ENCODE data around the gene CLCN3. TPM values are rescaled to one million over a fixed set of nuclear protein-coding genes. Genes with fewer than 3 reads are reported as not detected.

Gene CLCN3
- total RNA-seq, 1 experiment from 2014 or later: 56.0 TPM

DNA sequence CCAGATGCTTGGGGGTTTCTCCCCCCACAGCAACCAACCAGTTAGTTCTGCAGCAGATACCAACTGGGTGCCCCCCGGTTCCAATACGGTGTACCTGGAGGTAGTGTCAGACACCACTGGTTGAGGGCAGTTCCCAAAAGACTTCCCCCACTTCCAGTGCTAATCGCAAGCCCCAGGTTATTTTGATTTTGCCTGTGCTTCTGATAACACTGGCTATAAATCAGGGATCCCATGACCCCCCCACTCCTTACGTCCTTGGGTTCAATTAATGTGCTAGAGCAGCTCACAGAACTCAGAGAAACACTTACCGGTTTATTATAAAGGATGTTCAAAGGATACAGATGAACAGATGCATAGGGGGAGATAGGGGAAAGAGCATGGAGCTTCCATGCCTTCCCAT lies 5.5 kb downstream of the CLCN3 start:
- H3K4me3 Mint-ChIP-seq (ENCODE audit: unreplicated experiment): no peak overlapping the region
- intact Hi-C loops (cut with micrococcal nuclease): no loop called here
- no peaks in the 10 kb centered on the region for H3K36me3 Mint-ChIP-seq (ENCODE audit: insufficient read depth, unreplicated experiment)
- ChIA-PET POLR2A (interaction anchor here (1.9 to 2.4 kb wide), 2 partner anchors 14 to 34 kb away, joined by 4 to 21 read pairs; partner anchors contain the start of gene NEK1), CTCF (interaction anchor here (0.6 to 1.2 kb wide), 5 partner anchors 10 to 323 kb away, joined by 3 to 5 read pairs (median 3); no protein-coding TSS in a partner anchor)
- H3K27ac Mint-ChIP-seq (ENCODE audit: low read depth, unreplicated experiment): no peak overlapping the region
- BruUV-seq (replicated peaks): no TSS peak
- peaks cover 29% of the 10 kb centered on the region for H3K4me1 Mint-ChIP-seq (ENCODE audit: insufficient read depth, unreplicated experiment)
- DNase-seq (ENCODE audit: unreplicated experiment): no peak
- no peaks in the 10 kb centered on the region for H3K27me3 Mint-ChIP-seq (ENCODE audit: insufficient read depth, unreplicated experiment)
- H3K9me3 Mint-ChIP-seq (ENCODE audit: unreplicated experiment): no peaks in the 10 kb centered on the region
- TF ChIP-seq, protein P1, sequence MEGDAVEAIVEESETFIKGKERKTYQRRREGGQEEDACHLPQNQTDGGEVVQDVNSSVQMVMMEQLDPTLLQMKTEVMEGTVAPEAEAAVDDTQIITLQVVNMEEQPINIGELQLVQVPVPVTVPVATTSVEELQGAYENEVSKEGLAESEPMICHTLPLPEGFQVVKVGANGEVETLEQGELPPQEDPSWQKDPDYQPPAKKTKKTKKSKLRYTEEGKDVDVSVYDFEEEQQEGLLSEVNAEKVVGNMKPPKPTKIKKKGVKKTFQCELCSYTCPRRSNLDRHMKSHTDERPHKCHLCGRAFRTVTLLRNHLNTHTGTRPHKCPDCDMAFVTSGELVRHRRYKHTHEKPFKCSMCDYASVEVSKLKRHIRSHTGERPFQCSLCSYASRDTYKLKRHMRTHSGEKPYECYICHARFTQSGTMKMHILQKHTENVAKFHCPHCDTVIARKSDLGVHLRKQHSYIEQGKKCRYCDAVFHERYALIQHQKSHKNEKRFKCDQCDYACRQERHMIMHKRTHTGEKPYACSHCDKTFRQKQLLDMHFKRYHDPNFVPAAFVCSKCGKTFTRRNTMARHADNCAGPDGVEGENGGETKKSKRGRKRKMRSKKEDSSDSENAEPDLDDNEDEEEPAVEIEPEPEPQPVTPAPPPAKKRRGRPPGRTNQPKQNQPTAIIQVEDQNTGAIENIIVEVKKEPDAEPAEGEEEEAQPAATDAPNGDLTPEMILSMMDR (IDR thresholded peaks at IDR 0.05; ENCODE audit: unreplicated experiment): no peak

DNA sequence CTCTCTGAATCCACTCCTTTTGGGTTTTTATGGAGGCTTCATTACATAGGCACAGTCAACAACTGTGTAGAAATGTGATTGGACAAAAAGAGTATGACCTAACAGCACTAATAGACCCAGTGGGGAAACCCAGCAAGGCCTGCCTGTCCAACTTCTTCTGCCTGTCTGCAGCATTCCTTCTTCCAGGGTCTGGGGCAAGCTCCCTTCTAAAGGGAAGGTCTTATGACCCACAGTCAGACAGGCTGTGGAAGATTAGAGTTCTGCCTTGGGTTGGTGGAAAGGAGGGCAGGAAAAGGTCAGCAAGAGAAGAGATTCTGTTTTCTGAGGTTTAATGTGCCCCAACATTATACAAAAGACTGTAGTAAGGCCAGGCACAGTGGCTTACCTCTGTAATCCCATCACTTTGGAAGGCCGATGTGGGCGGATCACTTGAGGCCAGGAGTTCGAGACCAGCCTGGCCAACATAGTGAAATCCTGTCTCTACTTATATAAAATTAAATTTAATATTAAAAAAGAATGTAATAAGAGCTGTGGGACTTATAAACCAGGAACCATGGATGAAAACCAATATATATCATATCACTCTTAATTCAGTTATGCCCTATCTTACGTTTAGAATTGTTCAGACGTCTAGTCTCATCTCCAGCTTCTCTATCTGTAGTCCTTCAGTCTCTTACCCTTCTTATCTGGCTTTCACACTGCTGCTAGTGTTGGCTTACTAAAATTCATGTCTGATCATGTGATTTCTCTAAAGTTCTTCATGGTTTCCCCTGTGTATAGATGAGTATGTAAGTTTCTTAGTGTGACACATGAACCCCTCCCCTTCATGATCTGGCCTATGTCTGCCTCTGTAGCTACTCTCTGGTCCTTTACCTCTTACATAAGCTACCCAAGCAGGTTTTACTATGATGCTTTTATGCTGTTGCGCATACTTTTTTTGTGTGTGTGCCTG lies 6.2 kb downstream of the CLCN3 start:
- POLR2A ChIA-PET: interaction anchor here (0.5 to 3.7 kb wide), 5 partner anchors 7 to 39 kb away, joined by 3 to 21 read pairs (median 6); partner anchors contain the start of genes CLCN3 and NEK1
- no TSS peak for BruUV-seq (replicated peaks)
- intact Hi-C loops (cut with micrococcal nuclease): no loop called here
- peaks cover 29% of the 10 kb centered on the region for H3K4me1 Mint-ChIP-seq (ENCODE audit: insufficient read depth, unreplicated experiment)
- no peak overlapping the region for H3K27ac Mint-ChIP-seq (ENCODE audit: low read depth, unreplicated experiment)
- CTCF ChIA-PET: interaction anchor here (0.6 to 1.2 kb wide), 4 partner anchors 13 to 324 kb away, joined by 3 to 4 read pairs (median 3); no protein-coding TSS in a partner anchor
- H3K9me3 Mint-ChIP-seq (ENCODE audit: unreplicated experiment): no peaks in the 10 kb centered on the region
- no peak for DNase-seq (ENCODE audit: unreplicated experiment)
- H3K4me3 Mint-ChIP-seq (ENCODE audit: unreplicated experiment): no peak overlapping the region
- TF ChIP-seq, protein P1 (IDR thresholded peaks at IDR 0.05; ENCODE audit: unreplicated experiment): no peak
- no peaks in the 10 kb centered on the region for H3K27me3 Mint-ChIP-seq (ENCODE audit: insufficient read depth, unreplicated experiment)
- no peaks in the 10 kb centered on the region for H3K36me3 Mint-ChIP-seq (ENCODE audit: insufficient read depth, unreplicated experiment)

DNA sequence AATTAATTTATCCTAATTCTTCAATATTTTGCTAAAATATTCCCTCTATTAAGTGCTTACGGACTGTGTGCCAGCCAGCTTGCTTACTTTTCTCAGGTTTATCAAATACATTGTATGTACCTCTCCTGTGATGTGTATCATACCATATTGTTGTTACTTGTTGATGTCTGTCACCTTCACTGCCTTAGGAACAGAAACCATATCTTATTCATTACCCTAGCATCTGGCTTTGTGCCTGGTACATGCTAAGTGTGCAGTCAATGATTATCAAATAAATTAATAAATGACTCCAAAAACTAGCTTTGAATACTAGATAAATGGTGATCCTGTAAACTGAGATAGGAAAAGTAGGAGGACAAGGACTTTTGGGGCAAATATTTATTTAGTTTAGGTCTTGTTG lies 6.9 kb downstream of the CLCN3 start:
- DNase-seq (ENCODE audit: unreplicated experiment): no peak
- BruUV-seq (replicated peaks): no TSS peak
- H3K27ac Mint-ChIP-seq (ENCODE audit: low read depth, unreplicated experiment): no peak overlapping the region
- intact Hi-C loops (cut with micrococcal nuclease): no loop called here
- ChIA-PET POLR2A (interaction anchor here (0.5 to 3.7 kb wide), 4 partner anchors 7 to 38 kb away, joined by 3 to 15 read pairs (median 4); partner anchors contain the start of gene CLCN3), CTCF (interaction anchor here (1.2 kb wide), 1 partner anchor 14 kb away, joined by 3 read pairs; no protein-coding TSS in a partner anchor)
- no peak overlapping the region for H3K4me3 Mint-ChIP-seq (ENCODE audit: unreplicated experiment)
- no peaks in the 10 kb centered on the region for H3K27me3 Mint-ChIP-seq (ENCODE audit: insufficient read depth, unreplicated experiment)
- H3K36me3 Mint-ChIP-seq (ENCODE audit: insufficient read depth, unreplicated experiment): no peaks in the 10 kb centered on the region
- no peaks in the 10 kb centered on the region for H3K9me3 Mint-ChIP-seq (ENCODE audit: unreplicated experiment)
- TF ChIP-seq, protein P1 (IDR thresholded peaks at IDR 0.05; ENCODE audit: unreplicated experiment): no peak
- peaks cover 25% of the 10 kb centered on the region for H3K4me1 Mint-ChIP-seq (ENCODE audit: insufficient read depth, unreplicated experiment)

DNA sequence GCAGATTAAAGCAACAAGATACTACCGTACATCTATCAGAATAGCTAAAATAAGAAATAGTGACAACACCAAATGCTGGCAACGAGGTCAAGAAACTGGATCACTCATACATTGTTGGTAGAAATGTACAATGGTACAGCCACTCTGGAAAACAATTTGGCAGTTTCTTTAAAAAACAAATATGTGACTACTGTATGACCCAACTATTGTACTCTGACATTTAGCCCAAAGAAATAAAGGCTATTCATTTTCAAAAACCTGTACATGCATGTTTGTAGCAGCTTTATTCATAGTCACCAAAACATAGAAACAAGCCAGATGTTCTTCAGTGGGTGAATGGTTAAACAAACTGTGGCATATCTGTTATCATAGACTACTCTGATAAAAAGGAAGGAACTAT lies 8.2 kb downstream of the CLCN3 start:
- no peaks in the 10 kb centered on the region for H3K9me3 Mint-ChIP-seq (ENCODE audit: unreplicated experiment)
- ChIA-PET POLR2A (interaction anchor here (1.4 to 3.7 kb wide), 2 partner anchors 9 to 12 kb away, joined by 3 to 15 read pairs; partner anchors contain the start of gene CLCN3), CTCF (no interaction called here)
- H3K36me3 Mint-ChIP-seq (ENCODE audit: insufficient read depth, unreplicated experiment): no peaks in the 10 kb centered on the region
- no peaks in the 10 kb centered on the region for H3K27me3 Mint-ChIP-seq (ENCODE audit: insufficient read depth, unreplicated experiment)
- intact Hi-C loops (cut with micrococcal nuclease): no loop called here
- TF ChIP-seq, protein P1 (IDR thresholded peaks at IDR 0.05; ENCODE audit: unreplicated experiment): no peak
- H3K4me3 Mint-ChIP-seq (ENCODE audit: unreplicated experiment): no peak overlapping the region
- peaks cover 13% of the 10 kb centered on the region for H3K4me1 Mint-ChIP-seq (ENCODE audit: insufficient read depth, unreplicated experiment)
- H3K27ac Mint-ChIP-seq (ENCODE audit: low read depth, unreplicated experiment): no peak overlapping the region
- no peak for DNase-seq (ENCODE audit: unreplicated experiment)
- no TSS peak for BruUV-seq (replicated peaks)

Data from MCF 10A (cell line).